GM13976 (cell line): ENCODE results near the gene CLCNKB.

Experiments
- DNase-seq: peaks from one replicate; pipeline ENCODE4 v3.0.0; 2012; ENCODE audit warnings: low spot score
- in situ Hi-C: fragments of 300-500 bp; cut with MboI; formaldehyde crosslinking; loops from one replicate; pipeline ENCODE4 v1.12.0; 2022; ENCODE audit warnings: low sequenced_read_pairs, mixed read lengths, inconsistent platforms; ENCODE audit not compliant: unreplicated experiment
- TF ChIP-seq, protein P1 (sequence below): IDR thresholded peaks from 2 replicates; pipeline ENCODE4 v1.5.1; 2012; ENCODE audit warnings: borderline replicate concordance, mild to moderate bottlenecking; ENCODE audit not compliant: insufficient read depth; ENCODE audit errors: extremely low read depth, missing control alignments, control extremely low read depth

The CLCNKB gene

DNA sequence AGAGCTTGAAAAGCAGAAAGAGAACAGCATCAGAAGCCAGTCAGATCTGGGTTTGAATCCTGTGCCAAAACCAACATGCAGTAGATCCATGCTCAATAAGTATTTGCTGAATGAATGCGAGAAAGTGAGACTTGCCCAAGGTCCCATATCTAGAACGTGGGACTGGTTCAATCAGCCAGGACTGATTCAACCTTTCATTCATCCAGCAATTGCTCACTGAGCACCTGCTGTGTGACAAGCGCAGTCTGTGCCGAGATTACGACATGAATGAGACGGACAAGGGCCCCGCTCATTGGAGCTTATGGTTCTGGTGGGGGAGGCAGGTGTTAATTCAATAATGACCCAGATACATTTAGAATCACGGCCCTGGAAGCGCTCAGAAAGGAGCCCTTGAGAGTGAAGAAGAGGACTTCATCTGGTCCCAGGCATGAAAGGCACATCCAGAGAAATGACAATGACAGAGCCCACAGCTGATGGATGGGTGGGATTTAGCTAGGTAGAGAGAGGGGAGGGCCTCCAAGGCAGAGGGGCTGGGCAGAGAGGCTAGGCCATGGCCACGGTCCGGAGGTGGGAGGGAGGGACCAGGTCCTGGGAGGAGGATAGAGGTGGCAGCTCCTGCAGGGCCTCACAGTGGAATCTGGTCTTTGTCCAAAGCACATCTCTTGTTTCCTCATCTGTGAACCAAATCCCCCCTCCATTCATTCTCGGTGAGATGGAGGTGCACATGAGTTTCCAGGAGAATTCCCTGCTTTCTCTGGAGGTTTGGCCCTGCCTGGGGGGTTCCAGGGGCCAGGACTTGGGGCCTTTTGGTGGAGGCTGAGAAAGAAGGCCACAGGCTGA is 34.0 kb downstream of the CLCNKB start:
- TF ChIP-seq, protein P1, sequence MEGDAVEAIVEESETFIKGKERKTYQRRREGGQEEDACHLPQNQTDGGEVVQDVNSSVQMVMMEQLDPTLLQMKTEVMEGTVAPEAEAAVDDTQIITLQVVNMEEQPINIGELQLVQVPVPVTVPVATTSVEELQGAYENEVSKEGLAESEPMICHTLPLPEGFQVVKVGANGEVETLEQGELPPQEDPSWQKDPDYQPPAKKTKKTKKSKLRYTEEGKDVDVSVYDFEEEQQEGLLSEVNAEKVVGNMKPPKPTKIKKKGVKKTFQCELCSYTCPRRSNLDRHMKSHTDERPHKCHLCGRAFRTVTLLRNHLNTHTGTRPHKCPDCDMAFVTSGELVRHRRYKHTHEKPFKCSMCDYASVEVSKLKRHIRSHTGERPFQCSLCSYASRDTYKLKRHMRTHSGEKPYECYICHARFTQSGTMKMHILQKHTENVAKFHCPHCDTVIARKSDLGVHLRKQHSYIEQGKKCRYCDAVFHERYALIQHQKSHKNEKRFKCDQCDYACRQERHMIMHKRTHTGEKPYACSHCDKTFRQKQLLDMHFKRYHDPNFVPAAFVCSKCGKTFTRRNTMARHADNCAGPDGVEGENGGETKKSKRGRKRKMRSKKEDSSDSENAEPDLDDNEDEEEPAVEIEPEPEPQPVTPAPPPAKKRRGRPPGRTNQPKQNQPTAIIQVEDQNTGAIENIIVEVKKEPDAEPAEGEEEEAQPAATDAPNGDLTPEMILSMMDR, result no peak
- in situ Hi-C loops, result loop anchor here (25.0 kb wide), 1 partner anchor 285 kb away; the partner anchor contains the start of genes FBXO42 and SZRD1
- no peak for DNase-seq

DNA sequence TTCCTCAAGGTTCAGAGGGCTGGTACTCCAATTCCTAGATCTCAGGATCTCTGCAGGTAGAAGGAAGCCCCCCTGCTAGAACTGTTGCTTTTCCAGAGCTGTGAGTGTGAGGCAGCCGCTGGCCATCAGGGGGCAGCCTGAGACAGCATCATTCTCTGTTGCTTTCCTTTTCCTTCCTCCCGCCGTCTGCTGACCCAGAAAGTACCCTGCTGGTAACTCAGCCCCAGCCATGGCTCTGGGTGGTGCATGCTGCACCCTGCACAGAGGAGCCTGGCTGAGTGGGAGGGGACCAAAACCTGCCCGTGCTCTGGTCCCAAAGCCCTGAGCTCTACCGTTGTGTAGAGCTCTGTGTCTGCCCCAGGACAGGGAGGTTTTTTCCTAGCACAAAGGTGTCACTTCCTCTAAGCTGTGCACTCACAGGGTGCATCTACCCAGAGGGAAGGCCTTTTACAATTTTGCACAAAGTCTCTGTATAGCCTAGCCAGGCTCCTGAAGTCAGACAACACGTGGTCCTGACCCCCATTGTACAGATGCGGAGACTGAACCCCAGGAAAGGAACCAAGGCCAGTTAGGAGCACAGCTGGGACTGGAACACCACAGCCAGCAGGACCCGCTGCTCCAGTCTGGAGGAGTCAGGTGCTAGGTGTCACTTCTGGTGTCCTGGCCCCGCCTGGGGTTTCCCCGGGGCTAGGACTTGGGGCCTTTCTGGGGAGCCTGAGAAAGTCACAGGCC is 35.5 kb downstream of the CLCNKB start:
- in situ Hi-C loops, result loop anchor here (25.0 kb wide), 1 partner anchor 283 kb away; the partner anchor contains the start of genes FBXO42 and SZRD1
- TF ChIP-seq, protein P1, result peak; percentile 83
- DNase-seq, result peak; percentile 87

DNA sequence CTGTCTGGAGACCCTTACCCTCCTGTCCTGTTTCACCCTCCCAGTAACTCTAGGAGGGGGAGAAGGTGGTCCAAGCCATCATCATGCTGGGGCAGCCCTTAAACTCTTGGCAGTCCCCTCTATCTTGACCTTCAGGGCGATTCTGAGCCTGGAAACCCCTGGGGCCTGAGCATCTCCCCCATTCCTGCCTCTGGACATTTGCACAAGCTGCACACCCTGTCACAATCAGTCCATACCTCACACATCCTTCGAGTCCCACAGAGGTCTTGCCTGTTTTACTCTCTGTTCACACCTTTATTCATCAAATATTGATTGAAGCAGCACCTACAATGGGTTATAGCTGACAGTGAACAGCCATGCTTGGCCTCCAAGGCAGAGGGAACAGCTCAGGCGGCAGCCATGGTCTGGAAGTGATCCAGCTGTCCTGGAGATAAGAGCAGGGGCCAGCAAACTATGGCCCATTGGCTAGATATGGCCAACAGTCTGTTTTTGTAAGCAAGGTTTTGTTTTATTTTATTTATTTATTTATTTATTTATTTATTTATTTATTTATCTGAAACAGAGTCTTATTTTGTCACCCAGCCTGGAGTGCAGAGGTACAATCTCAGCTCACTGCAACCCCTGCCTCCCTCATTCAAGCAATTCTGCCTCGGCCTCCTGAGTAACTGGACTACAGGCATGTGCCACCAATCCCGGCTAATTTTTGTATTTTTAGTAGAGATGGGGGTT is 37.0 kb downstream of the CLCNKB start:
- TF ChIP-seq, protein P1, result no peak
- DNase-seq, result no peak
- in situ Hi-C loops, result loop anchor here (5.0 to 25.0 kb wide), 2 partner anchors 107 to 282 kb away; partner anchors contain the start of genes FBXO42 and SZRD1

DNA sequence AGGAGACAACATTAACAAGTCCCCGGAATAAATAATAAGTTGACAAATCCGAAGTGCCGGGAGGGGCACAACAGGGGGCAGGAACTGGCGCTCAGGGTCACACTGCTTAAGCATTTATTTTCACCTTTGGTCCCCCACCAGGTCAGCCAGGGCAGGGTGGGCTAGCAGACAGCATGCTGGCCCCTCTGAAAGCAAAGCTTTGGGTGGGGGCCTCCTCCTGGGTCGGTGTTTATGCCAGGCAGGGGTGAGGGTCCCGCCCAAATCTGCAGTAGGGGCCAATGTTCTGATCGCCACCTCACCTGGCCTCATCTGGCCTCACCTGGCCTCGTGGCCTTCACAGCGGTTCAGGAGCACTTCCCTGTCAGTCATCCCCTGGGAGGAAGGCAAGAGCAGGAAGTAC is 38.1 kb downstream of the CLCNKB start:
- no peak for DNase-seq
- in situ Hi-C loops, result loop anchor here (5.0 to 25.0 kb wide), 2 partner anchors 106 to 281 kb away; partner anchors contain the start of genes FBXO42 and SZRD1
- TF ChIP-seq, protein P1, result no peak

DNA sequence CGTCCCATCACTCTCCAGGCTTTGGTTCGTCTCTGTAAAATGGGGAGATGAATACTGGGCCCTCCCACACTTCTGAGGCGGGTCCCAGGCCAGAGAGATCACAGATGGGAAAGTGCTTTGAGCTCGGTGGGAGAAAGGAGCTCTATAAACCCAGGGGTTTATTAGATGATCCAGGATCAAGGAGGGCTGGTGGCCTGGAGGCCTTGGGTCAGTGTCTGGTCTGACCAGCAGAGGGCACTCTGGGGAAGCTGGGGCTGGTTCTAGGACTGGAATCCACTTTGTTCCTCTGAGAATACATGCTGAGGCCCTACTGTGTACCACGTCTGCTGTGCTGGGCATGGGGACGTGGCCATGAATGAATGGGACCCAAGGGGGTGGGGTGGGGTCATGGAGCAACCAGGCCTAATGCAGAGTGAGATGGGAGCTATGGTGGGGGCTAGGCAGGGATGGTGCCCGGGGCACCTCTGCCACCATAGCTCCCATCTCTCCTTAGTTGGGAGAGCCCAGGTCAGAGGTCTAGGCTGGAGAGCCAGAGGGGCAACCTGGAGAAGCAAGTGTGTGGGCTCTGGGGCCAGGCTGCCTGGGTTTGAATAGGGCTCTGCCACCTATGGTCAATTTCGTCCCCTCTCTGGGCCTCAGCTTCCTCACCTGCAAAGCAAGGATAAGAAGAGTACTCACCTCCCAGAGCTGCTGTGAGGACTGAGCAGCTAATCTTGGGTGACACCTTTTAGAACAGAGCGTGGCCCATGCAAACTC is 38.9 kb downstream of the CLCNKB start:
- peak; percentile 86 for DNase-seq
- in situ Hi-C loops, result loop anchor here (5.0 to 25.0 kb wide), 2 partner anchors 105 to 280 kb away; partner anchors contain the start of genes FBXO42 and SZRD1
- TF ChIP-seq, protein P1, result peak; percentile 74

DNA sequence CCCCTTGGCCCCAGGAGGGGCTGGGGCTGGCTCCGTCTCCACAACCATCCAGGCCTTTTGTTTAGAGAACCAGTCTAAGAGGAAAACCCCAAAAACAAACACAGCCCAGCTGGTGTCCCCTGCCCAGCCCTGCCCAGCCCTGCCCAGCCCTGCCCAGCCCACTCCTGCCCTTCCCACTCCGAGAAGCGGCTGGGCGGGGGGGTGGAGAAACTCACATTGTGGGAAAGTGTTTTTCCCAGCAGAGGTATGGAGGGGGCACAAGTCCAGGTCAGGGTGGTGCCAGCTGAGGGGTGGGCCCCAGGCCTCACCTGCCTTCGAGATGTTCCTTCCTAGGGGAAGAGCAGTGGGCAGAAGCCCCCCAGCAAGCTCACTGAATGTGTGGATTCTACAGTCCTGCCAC is 39.9 kb downstream of the CLCNKB start:
- TF ChIP-seq, protein P1, result no peak
- no peak for DNase-seq
- in situ Hi-C loops, result loop anchor here (5.0 to 25.0 kb wide), 2 partner anchors 104 to 279 kb away; partner anchors contain the start of genes FBXO42 and SZRD1
